Nephron progenitor cell (in vitro differentiated cells): ENCODE results near the gene C1QL3.

ENCODE experiments used
- DNase-seq: peaks from one replicate; pipeline ENCODE4 v3.0.0; 2021
- H3K27ac Mint-ChIP-seq: 2 replicates; pipeline ENCODE4 v1.8.0; 2021; ENCODE audit warnings: mild to moderate bottlenecking, moderate library complexity, mixed read lengths
- H3K27me3 Mint-ChIP-seq: 2 replicates; pipeline ENCODE4 v1.8.0; 2021; ENCODE audit warnings: mild to moderate bottlenecking, low read depth, mixed read lengths; ENCODE audit not compliant: poor library complexity
- H3K36me3 Mint-ChIP-seq: 2 replicates; pipeline ENCODE4 v1.8.0; 2021; ENCODE audit warnings: low read depth, mixed read lengths
- H3K4me1 Mint-ChIP-seq: 2 replicates; pipeline ENCODE4 v1.8.0; 2021; ENCODE audit warnings: mixed read lengths
- H3K4me3 Mint-ChIP-seq: 2 replicates; pipeline ENCODE4 v1.8.0; 2021; ENCODE audit warnings: mild to moderate bottlenecking, moderate library complexity, mixed read lengths
- H3K9me3 Mint-ChIP-seq: 2 replicates; pipeline ENCODE4 v1.8.0; 2021; ENCODE audit warnings: mild to moderate bottlenecking, moderate library complexity, mixed read lengths
- TF ChIP-seq, protein P1 (sequence below): fragments of 200-600 bp; sonication (generic); IDR thresholded peaks from 2 replicates; pipeline ENCODE4 v1.5.0; 2021; ENCODE audit warnings: antibody characterized with exemption

C1QL3 gene

GRCh38 chr10:16521311-16522016 lies at the start of gene C1QL3:
C1QL3 (minus strand) TSS chr10:16521879; CDS start chr10:16521065, 814 bp downstream.
- Mint-ChIP-seq H3K27ac (peak within 1 kb of the TSS; percentile 83), H3K27me3 (peaks cover 75% of the 10 kb centered on the region), H3K36me3 (no peaks in the 10 kb centered on the region), H3K4me3 (peak within 1 kb of the TSS; percentile 90), H3K9me3 (no peaks in the 10 kb centered on the region), H3K4me1 (peaks cover 45% of the 10 kb centered on the region)
- TF ChIP-seq, protein P1, sequence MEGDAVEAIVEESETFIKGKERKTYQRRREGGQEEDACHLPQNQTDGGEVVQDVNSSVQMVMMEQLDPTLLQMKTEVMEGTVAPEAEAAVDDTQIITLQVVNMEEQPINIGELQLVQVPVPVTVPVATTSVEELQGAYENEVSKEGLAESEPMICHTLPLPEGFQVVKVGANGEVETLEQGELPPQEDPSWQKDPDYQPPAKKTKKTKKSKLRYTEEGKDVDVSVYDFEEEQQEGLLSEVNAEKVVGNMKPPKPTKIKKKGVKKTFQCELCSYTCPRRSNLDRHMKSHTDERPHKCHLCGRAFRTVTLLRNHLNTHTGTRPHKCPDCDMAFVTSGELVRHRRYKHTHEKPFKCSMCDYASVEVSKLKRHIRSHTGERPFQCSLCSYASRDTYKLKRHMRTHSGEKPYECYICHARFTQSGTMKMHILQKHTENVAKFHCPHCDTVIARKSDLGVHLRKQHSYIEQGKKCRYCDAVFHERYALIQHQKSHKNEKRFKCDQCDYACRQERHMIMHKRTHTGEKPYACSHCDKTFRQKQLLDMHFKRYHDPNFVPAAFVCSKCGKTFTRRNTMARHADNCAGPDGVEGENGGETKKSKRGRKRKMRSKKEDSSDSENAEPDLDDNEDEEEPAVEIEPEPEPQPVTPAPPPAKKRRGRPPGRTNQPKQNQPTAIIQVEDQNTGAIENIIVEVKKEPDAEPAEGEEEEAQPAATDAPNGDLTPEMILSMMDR = no peak
- DNase-seq = peak; percentile 53

DNA sequence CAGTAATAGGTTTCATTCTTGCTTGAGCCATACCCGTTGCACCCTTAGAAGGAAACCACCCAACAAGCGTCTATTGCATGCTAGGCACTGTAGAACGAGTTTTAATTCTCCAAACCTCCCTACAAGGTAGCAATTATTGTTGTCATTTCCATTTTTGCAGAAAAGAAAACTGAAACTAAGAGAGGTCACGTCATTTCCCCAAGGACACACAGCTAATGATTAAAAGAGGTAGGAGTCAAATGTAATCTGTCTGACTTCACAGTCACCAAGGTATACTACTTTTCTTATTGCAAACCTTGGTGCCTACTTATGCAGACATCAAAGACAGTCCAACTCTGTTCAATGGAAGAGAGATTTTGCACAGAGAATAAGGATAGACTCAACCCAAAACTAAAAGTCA lies 49.1 kb upstream of the C1QL3 start:
- TF ChIP-seq, protein P1 = no peak
- no peak for DNase-seq
- no peaks in the 10 kb centered on the region for H3K36me3 Mint-ChIP-seq
- H3K9me3 Mint-ChIP-seq = no peaks in the 10 kb centered on the region
- no peak overlapping the region for H3K4me3 Mint-ChIP-seq
- peaks cover 8% of the 10 kb centered on the region for H3K27me3 Mint-ChIP-seq
- peaks cover 12% of the 10 kb centered on the region for H3K4me1 Mint-ChIP-seq
- H3K27ac Mint-ChIP-seq = no peak overlapping the region

DNA sequence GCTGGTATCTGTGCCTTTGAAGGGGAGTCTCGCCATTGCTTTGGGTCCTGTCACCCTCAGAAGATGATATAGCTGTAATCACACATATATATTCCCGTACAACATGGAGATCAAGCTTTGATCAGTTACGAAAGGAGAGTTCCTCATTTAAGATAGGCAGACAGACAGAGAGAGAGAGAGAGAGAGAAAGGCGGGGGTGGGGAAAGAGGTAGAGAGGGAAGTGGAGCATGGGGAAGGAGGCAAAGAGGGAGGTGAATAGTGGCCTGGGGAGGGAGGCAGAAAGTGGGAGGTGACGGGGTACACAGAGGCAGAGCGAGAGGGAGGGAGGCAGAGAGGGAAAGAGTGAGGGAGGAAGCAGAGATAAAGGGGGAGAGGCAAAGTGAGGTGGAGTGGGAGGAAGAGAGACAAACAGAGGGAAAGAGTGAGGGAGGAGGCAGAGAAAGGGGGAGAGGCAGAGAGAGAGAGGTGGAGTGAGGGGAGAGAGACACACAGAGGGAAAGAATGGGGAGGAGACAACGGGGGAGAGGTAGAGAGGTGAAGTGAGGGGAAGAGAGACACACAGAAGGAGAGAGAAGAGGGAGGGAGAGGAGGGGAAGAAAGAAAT lies 44.6 kb upstream of the C1QL3 start:
- Mint-ChIP-seq H3K4me1 (peaks cover 16% of the 10 kb centered on the region), H3K27ac (no peak overlapping the region), H3K36me3 (no peaks in the 10 kb centered on the region), H3K27me3 (peaks cover 8% of the 10 kb centered on the region), H3K4me3 (no peak overlapping the region), H3K9me3 (no peaks in the 10 kb centered on the region)
- DNase-seq = no peak
- TF ChIP-seq, protein P1 = no peak

GRCh38 chr10:16565604-16566003 lies 43.9 kb upstream of the C1QL3 start:
- peak overlapping the region; percentile 40 for H3K27ac Mint-ChIP-seq

DNA sequence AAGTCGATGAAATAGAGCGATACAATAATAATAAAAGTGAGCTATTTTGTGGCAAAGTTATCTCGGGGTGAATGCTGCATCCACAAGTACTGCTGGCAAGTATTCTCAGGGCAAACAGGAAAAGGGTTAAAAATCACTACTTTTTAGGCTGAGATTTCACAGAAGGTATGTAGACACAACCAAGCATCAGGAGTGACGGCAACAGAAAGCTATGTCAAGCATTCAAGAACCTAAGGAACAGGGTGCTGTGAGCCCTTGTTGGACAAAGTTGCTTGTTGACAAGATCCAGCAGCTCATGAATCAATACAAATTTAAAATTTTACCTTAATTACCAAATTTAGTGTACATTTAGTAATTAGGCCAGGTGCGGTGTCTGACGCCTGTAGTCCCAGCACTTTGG lies 41.2 kb upstream of the C1QL3 start:
- DNase-seq = no peak

More at GRCh38 chr10:16565604-16566003, 43.9 kb upstream of the C1QL3 start:
- Mint-ChIP-seq H3K4me3 (no peak overlapping the region), H3K36me3 (no peaks in the 10 kb centered on the region), H3K9me3 (no peaks in the 10 kb centered on the region), H3K27me3 (peaks cover 6% of the 10 kb centered on the region), H3K4me1 (peaks cover 16% of the 10 kb centered on the region)
- no peak for DNase-seq
- TF ChIP-seq, protein P1 = no peak

More for the DNA sequence above, 41.2 kb upstream of the C1QL3 start:
- Mint-ChIP-seq H3K36me3 (no peaks in the 10 kb centered on the region), H3K27ac (no peak overlapping the region), H3K4me3 (no peak overlapping the region), H3K9me3 (peaks cover 5% of the 10 kb centered on the region), H3K4me1 (peaks cover 16% of the 10 kb centered on the region), H3K27me3 (peaks cover 8% of the 10 kb centered on the region)
- TF ChIP-seq, protein P1 = no peak
